Measurements from ENCODE around the gene MYOZ2.

The MYOZ2 gene

DNA sequence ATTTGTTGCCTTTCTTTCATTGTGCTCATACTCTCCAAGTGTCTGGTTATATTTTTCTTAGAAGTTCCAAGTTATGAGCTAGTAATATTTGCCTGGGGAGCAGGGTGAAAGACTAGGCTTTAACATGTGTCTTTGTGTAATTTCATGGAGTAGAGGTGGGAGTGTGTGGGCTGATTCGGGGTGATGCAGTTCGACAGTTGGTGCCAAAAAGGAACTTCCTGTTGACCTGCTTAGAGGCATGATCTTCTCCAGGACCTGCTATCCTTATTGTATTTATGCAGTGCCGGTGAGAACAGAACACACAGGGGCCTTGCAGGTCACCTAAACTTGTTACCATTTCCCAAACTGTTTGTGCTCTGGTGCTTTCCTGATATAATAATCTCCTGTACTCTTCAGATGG lies 98.1 kb downstream of the MYOZ2 start:
- no peak overlapping the region for H3K4me3 ChIP-seq (ENCODE audit: low read depth, low read length)

DNA sequence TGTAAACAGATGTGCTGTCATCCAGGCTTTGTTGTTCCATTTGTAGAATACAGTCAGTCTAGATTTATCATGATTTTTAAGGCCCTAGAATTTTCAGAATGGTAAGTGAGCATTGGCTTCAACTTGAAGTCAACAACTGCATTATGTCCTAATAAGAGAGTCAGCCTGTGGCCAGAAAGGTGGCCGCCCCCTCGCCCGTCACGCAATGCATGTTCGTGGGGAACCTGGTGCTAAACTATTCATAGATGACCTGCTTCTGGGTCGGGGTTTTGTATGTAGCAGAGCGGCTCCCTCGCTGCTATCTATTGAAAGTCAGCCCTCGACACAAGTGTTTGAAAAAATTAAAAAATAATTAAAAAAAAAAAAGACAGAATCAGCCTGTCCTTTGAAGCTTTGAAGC lies 101.6 kb downstream of the MYOZ2 start:
- H3K4me3 ChIP-seq (ENCODE audit: low read depth, low read length), result no peak overlapping the region
- no peaks in the 10 kb centered on the region for H3K9me3 ChIP-seq (ENCODE audit: severe bottlenecking)
- no peak for DNase-seq
- TF ChIP-seq, protein P1, sequence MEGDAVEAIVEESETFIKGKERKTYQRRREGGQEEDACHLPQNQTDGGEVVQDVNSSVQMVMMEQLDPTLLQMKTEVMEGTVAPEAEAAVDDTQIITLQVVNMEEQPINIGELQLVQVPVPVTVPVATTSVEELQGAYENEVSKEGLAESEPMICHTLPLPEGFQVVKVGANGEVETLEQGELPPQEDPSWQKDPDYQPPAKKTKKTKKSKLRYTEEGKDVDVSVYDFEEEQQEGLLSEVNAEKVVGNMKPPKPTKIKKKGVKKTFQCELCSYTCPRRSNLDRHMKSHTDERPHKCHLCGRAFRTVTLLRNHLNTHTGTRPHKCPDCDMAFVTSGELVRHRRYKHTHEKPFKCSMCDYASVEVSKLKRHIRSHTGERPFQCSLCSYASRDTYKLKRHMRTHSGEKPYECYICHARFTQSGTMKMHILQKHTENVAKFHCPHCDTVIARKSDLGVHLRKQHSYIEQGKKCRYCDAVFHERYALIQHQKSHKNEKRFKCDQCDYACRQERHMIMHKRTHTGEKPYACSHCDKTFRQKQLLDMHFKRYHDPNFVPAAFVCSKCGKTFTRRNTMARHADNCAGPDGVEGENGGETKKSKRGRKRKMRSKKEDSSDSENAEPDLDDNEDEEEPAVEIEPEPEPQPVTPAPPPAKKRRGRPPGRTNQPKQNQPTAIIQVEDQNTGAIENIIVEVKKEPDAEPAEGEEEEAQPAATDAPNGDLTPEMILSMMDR (IDR thresholded peaks at IDR 0.05; ENCODE audit: low read depth, low read length), result no peak
- no peaks in the 10 kb centered on the region for H3K27me3 ChIP-seq (ENCODE audit: insufficient read depth, low read depth, severe bottlenecking)
- H3K36me3 ChIP-seq, result no peaks in the 10 kb centered on the region
- H3K27ac ChIP-seq, result no peak overlapping the region

More for the DNA sequence above, 98.1 kb downstream of the MYOZ2 start:
- no peaks in the 10 kb centered on the region for H3K36me3 ChIP-seq
- H3K27me3 ChIP-seq (ENCODE audit: insufficient read depth, low read depth, severe bottlenecking), result no peaks in the 10 kb centered on the region
- TF ChIP-seq, protein P1 (IDR thresholded peaks at IDR 0.05; ENCODE audit: low read depth, low read length), result no peak
- no peak for DNase-seq
- no peaks in the 10 kb centered on the region for H3K9me3 ChIP-seq (ENCODE audit: severe bottlenecking)
- H3K27ac ChIP-seq, result no peak overlapping the region

Measured in WERI-Rb-1 (cell line).